Activated CD4-positive, CD25-positive, alpha-beta regulatory T cell treated with anti-CD3 and anti-CD28 coated beads, Interleukin-2, amount 50 U/mL, for 16 hours (primary cell): ENCODE results near the gene TM4SF1.

Experiments used
- DNase-seq: peaks from one replicate; pipeline ENCODE4 v3.0.0-alpha.2; 2020; ENCODE audit warnings: low read depth, low spot score

TM4SF1 gene

GRCh38 chr3:149375501-149376196 lies 1.8 kb downstream of the TM4SF1 start:
- DNase-seq = no peak

- DNase-seq = no peak
Measured at GRCh38 chr3:149374793-149375500, 2.5 kb downstream of the TM4SF1 start.

GRCh38 chr3:149374391-149374790 lies 3.1 kb downstream of the TM4SF1 start:
- no peak for DNase-seq

- no peak for DNase-seq
Measured at GRCh38 chr3:149373235-149374125, 4.0 kb downstream of the TM4SF1 start.

- DNase-seq = no peak
Measured at GRCh38 chr3:149371723-149372114, 5.7 kb downstream of the TM4SF1 start.

GRCh38 chr3:149371001-149371722 lies 6.3 kb downstream of the TM4SF1 start:
- no peak for DNase-seq

- no peak for DNase-seq
Measured at GRCh38 chr3:149369991-149370866, 7.2 kb downstream of the TM4SF1 start.

- DNase-seq = no peak
Measured at GRCh38 chr3:149368674-149369497, 8.6 kb downstream of the TM4SF1 start.

GRCh38 chr3:149368201-149368673 lies 9.2 kb downstream of the TM4SF1 start:
- DNase-seq = no peak

- no peak for DNase-seq
Measured at GRCh38 chr3:149366941-149367840, 10.3 kb downstream of the TM4SF1 start.

GRCh38 chr3:149366031-149366430 lies 11.4 kb downstream of the TM4SF1 start:
- DNase-seq = no peak

- no peak for DNase-seq
Measured at GRCh38 chr3:149364624-149365023, 12.8 kb downstream of the TM4SF1 start.

- DNase-seq = no peak
Measured at GRCh38 chr3:149363053-149363452, 14.4 kb downstream of the TM4SF1 start.

GRCh38 chr3:149362366-149362765 lies 15.1 kb downstream of the TM4SF1 start:
- DNase-seq = no peak

GRCh38 chr3:149356630-149357029 lies 20.8 kb downstream of the TM4SF1 start:
- no peak for DNase-seq

- DNase-seq = no peak
Measured at GRCh38 chr3:149356044-149356592, 21.3 kb downstream of the TM4SF1 start.

GRCh38 chr3:149353581-149354184 lies 23.8 kb downstream of the TM4SF1 start:
- no peak for DNase-seq

GRCh38 chr3:149352556-149352955 lies 24.9 kb downstream of the TM4SF1 start:
- DNase-seq = no peak
